GM19023 (cell line): ENCODE measurements around the gene PEAK3.

Source experiments
- ATAC-seq: cut with Tn5 transposase; IDR thresholded peaks from one replicate; pipeline ENCODE4 v1.9.1; 2021; ENCODE audit warnings: mild to moderate bottlenecking, moderate library complexity; ENCODE audit not compliant: unreplicated experiment

Gene PEAK3

GRCh38 chr19:2251106-2252054 lies 30.6 kb downstream of the PEAK3 start:
- no peak for ATAC-seq

DNA sequence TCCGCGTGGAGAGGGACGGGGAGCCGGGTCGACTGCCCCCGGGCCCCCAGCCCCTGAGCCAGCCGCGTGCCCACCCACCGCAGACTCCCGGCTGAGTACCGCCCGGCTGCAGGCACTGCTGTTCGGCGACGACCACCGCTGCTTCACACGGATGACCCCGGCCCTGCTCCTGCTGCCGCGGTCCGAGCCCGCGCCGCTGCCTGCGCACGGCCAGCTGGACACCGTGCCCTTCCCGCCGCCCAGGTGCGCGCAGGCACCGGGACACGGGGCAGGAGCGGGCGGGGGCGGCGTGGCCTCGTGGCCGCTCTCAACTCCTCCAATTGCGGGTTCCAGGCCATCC lies 31.2 kb downstream of the PEAK3 start:
- ATAC-seq, result no peak

GRCh38 chr19:2249880-2250765 lies 31.9 kb downstream of the PEAK3 start:
- no peak for ATAC-seq

DNA sequence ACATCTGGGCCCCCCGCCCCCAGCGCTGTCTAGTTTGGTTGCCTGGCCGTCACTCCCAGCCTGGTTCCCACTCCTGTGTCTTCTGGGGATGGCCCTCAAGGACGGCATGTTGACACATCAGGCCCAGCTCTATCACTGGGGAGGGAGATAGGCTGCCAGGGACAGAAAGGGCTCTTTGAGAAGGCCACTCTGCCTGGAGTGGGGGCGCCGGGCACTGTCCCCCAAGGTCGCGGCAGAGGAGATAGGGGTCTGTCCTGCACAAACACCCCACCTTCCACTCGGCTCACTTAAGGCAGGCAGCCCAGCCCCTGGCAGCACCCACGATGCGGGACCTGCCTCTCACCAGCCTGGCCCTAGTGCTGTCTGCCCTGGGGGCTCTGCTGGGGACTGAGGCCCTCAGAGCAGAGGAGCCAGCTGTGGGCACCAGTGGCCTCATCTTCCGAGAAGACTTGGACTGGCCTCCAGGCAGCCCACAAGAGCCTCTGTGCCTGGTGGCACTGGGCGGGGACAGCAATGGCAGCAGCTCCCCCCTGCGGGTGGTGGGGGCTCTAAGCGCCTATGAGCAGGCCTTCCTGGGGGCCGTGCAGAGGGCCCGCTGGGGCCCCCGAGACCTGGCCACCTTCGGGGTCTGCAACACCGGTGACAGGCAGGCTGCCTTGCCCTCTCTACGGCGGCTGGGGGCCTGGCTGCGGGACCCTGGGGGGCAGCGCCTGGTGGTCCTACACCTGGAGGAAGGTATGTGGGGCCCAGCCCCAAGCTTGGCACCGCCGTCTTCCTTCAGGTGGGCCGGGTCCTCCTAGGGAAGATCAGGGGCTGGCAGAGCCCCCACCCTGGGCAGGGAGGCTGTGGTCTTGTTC lies 32.7 kb downstream of the PEAK3 start, which contains the start of gene AMH:
Gene AMH (plus strand): TSS at position 314 of the 857 bp plus-strand sequence. CDS start 10 bp downstream, at position 324.
- no peak for ATAC-seq

DNA sequence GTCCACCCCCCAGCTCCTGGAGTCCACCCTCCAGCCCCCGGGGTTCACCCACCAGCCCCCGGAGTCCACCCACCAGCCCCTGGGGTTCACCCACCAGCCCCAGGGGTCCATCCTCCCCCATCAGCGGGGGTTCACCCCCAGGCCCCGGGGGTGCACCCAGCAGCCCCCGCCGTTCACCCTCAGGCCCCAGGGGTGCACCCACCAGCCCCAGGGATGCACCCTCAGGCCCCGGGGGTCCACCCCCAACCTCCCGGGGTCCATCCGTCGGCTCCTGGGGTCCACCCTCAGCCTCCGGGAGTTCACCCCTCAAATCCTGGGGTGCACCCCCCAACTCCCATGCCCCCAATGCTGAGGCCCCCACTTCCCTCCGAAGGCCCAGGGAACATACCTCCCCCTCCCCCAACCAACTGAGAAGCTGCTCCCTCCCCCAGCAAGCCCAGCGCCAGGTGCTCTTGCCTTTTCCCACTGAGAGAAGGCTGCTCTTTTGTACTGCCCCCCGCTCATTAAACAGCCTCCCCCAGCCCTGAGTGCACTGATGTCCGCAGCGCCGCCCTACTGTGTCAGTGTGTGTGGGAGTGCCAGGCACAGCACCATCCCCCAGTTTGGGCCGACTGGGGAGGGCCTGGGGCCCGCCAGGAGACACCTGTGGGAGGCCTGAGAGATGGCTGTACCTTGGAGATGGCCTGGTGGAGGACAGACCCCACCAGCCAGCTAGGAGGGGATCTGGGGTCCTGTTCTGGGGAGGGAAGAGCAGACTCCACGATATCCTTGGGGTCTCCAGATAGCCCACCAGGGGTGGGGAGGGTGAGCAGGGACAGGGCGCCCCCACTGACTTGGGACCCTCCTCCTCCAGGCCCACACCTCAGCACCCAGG lies 33.6 kb downstream of the PEAK3 start:
- no peak for ATAC-seq

GRCh38 chr19:2247433-2248101 lies 34.4 kb downstream of the PEAK3 start:
- ATAC-seq, result no peak

- ATAC-seq, result no peak
Observed at GRCh38 chr19:2246801-2247361, 35.1 kb downstream of the PEAK3 start.

DNA sequence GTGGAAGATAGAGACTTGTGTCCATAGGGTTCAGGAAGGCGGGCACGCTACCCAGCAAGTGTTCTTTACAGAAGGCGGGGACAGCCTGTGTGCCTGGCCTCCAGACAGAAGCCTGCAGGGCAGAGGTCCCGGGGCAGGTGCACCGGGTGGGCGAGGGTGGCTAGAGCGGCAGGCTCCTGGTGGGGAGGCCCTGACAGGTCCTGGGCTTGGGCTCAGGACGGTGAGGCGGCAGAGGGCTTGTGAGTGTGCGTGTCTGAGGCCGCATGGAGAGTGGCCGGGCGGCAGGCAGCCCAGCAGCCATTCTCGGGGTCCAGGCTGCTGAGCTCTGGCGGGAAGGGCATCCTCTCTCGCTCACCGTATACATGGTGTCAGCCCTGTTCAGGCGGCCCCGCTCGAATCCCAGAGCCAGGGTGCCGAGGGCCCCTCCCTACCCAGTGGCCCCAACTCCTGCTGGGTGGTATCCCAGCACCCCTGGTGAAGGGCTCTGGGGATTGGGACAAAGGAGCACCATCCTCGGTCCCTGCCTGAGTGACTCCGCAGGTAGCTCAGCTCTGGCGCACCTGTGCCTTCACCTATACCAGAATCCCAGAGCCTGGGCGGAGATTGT lies 35.9 kb downstream of the PEAK3 start:
- no peak for ATAC-seq

DNA sequence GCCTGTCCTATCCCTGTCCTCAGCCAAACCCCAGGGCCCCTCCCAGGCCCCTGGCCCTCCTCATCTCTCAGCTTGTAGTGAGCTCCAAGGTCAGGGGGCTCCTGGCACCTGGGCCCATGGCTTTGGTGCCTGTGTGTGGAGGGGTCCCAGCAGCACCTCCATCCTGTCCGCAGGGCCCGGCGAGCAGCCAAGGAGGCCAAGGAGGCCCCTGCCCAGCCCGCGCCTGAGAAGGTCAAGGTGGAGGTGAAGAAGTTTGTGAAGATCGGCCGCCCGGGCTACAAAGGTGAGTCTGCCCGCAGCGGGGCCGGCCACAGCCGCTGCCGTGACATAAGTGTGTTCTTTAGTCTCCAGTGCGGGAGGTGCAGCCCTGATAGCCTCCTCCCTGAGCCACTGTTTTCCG lies 36.7 kb downstream of the PEAK3 start:
- ATAC-seq, result no peak

DNA sequence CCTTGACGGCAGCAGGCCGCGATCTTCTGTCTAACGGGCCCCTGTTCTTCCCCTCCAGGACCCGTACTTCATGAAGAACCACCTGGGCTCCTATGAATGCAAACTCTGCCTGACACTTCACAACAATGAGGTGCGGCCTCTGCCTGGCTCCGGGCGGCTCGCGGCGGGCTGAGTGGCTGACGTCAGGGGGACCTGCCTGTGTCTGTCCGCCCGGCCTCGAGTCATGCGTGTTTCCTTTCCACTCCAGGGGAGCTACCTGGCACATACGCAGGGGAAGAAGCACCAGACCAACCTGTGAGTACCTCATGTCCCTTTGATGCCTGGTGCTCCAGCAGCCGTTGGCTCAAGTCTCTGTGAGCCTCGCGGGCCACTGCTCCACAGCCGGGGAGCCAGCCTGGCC lies 37.5 kb downstream of the PEAK3 start:
- ATAC-seq, result no peak

GRCh38 chr19:2244125-2244411 lies 37.9 kb downstream of the PEAK3 start:
- no peak for ATAC-seq

DNA sequence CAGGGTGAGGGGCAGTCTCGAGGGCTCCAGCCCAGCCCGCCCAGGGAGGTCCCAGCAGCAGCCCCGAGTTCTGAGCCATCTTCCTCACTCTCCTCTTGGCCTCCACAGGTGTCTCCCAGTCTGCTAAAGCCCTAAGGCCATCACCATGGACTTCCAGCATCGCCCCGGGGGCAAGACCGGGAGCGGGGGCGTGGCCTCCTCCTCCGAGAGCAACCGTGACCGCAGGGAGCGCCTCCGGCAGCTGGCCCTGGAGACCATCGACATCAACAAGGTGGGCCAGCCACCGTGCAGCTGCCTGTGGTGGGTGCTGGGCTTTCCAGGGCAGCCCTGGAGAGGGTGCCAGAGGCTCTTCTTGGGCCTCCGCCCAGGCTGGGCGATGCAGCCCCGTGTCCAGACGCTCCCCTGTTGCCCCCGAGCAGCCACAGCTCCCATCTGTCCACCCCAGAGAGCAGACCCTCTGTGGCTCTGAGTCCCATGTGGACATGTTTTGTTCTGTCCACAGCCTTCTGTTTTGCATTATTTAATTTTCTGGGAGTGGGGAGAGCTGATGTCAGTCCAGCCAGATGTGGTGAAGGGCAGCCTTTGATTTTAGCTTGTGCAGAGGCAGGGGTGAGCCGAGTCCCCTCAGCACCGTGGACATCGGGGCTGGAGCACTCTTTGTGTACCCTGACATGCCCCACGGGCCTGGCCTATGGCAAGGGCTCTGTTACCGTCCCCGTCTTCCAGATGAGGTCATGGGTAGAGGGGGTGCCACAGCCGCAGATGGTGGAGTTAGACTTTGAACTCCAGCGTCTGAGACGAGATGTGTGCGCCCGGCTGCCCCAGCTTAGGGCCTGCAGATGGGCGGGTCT lies 38.5 kb downstream of the PEAK3 start:
- no peak for ATAC-seq

GRCh38 chr19:2242816-2243215 lies 39.2 kb downstream of the PEAK3 start:
- no peak for ATAC-seq

DNA sequence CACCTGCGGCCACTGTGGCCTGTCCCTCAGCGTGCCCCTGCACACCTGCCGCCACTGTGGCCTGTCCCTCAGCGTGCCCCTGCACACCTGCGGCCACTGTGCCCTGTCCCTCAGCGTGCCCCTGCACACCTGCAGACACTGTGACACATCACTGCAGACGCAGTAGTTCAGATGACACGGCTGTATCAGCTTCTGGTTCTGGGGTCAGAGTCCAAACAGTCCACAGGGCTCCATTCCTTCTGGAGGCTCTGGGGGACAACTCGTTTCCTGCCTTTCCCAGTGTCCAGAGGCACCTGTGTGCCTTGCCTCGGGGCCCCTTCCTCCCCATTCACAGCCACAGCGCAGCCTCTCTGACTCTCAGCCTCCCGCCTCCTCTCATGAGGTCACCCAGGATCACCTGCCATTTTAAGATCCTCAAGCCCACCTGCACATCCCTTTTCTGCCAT lies 39.9 kb downstream of the PEAK3 start:
- ATAC-seq, result no peak

DNA sequence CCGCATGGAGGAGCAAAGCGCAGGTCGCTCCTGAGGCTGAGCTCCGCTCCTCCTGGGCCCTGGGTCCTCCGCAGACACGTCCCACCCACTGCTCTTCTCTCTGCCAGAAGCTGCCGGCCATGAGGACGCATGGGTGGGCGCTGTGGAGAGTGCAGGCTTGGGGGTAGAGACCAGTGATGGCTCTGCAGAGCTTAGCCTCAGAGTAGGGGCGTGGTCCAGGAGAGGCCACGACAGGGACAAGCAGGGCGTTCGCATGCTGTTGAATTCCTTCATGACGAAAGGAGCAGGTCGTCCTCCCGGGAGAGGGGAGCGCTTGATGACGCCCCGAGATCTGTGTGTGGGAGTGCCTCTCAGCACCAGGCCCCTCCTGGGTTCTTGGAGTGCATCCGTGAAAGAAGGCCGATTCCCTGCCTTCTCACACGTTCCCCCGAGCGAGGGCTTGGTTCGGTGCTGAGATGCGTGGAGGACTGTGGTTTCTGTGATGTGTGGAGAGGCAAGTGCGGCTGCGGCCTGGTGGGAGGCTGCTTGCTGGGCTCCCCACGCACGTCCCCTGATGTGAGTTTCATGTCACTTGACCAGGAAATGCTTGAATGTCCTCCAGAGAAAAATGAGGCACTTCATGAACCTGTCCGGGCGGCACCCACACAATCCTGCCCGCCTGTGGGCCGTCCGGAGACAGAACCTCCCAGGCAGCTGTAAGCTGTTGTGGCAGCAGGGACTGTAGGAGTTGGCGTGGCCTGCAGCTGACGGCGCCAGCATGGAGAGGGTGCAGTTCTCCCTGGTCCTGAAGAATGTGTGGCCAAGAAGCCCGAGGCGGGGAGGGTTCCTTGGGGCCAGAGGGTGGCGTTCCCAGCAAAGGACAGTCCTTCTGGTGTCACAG lies 40.9 kb downstream of the PEAK3 start:
- no peak for ATAC-seq

DNA sequence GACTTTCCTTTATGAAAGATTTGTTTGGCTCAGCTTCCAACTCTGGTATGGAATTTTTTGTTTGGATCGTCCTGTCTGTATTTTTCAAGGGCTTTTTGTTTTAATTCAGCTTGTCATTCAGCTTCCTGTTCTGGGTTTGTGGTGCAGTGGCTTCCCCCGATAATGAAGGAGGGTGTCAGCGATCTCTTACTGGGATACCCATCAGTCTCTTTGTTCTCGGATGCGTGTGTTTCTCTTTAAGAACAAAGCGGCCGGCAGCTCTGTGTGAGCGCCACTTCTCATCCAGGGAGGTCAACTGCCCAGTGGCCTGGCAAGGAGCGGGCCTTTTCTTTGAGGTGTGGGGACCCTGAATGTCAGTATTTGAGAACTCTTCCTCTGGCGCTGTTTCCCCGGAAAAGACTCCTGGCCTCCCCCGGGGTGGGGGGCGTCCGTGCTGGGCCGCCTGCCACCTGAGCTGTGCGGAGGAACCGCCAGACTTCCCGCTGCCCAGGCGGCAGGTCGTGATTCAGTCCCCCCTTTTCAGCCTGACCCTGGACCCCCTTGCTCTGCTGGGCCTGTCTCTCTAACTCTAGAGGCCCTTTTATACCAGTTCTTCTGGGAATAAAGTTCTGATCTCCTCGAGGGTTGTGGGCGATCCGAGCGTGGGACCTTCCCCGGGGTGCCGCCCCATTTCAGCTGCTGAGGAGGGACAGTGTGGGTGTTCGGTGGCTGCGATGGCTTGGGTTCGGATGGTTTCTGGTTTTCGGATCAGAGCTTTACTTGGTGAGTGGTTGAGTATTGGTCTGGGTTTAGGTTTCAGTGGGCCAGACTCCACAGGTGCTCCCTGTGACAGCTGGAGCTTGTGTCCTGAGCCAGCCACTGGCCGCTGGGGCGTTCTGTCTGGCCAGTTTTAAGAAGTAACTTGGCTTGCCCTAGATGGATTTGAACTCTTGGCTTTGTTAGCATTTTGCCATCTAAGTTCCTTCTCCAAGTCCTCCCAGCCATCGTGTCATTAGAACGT lies 41.9 kb downstream of the PEAK3 start:
- no peak for ATAC-seq
